Sigmoid colon (tissue), 7 donors: Measurements from ENCODE around the gene C12orf75. TPM values are rescaled to one million over a fixed set of nuclear protein-coding genes. Genes with fewer than 3 reads are reported as not detected.

Experiments
- DNase-seq: peaks from one replicate; pipeline ENCODE4 v3.0.0-alpha.2; 2019
- H3K27ac ChIP-seq, 4 donors: fragments of 200-600 bp; sonication (generic); one replicate each; pipeline ENCODE4 v1.5.1; 2016 to 2019; ENCODE audit warnings: mild to moderate bottlenecking in 1 of 4
- H3K27me3 ChIP-seq, 3 donors: fragments of 200-600 bp; sonication (generic); one replicate each; pipeline ENCODE4 v1.5.1; 2019; ENCODE audit warnings: mild to moderate bottlenecking in 1 of 3
- H3K36me3 ChIP-seq, 4 donors: fragments of 200-600 bp; sonication (generic); one replicate each; pipeline ENCODE4 v1.5.1; 2016 to 2019
- H3K4me1 ChIP-seq, 4 donors: fragments of 200-600 bp; sonication (generic); one replicate each; pipeline ENCODE4 v1.5.1; 2017 to 2019
- H3K4me3 ChIP-seq, 4 donors: fragments of 200-600 bp; sonication (generic); one replicate each; pipeline ENCODE4 v1.5.1; 2017 to 2019; ENCODE audit warnings: mild to moderate bottlenecking in 2 of 4, moderate library complexity in 1 of 4
- H3K9me3 ChIP-seq, 4 donors: fragments of 200-600 bp in 3 of 4; sonication (generic) in 3 of 4; one replicate each; pipeline versions ENCODE4 v1.5.1 to v1.6.1; 2013 to 2019
- EP300 ChIP-seq, 4 donors: sonication (generic); formaldehyde crosslinking; IDR thresholded peaks; one replicate each; pipeline ENCODE4 v1.6.1; 2017; ENCODE audit warnings: antibody characterized with exemption in 4 of 4
- POLR2A ChIP-seq, 2 donors: fragments of 450-650 bp; IDR thresholded peaks; one replicate each; pipeline ENCODE4 v1.6.1; 2016; ENCODE audit warnings: antibody characterized with exemption in 2 of 2, mild to moderate bottlenecking in 2 of 2, moderate library complexity in 2 of 2
- POLR2AphosphoS5 ChIP-seq, 4 donors: sonication (generic); formaldehyde crosslinking; IDR thresholded peaks; one replicate each; pipeline ENCODE4 v1.6.1; 2017; ENCODE audit warnings: antibody characterized with exemption in 4 of 4
- WGBS, 2 donors: extraction: QIAGEN DNeasy Blood & Tissue Kit; methylation state at CpG; one replicate each; pipeline ENCODE4 v1.1.7; 2013; 5-methylcytosine and 5-hydroxymethylcytosine counted together
- intact Hi-C: fragments of 100-400 bp; cut with DNase I; formaldehyde crosslinking; loops from one replicate; pipeline ENCODE4 v1.15.1; 2023
- polyA plus RNA-seq, 3 donors: library from polyadenylated mRNA; stranded (reverse); fragments of 200-250 nt; gene quantifications; one replicate each; pipeline ENCODE4 v1.2.3, GENCODE V29; 2013
- total RNA-seq, 4 donors: library from RNA; depleted of rRNA; stranded (reverse); fragments of >200 nt; gene quantifications; one replicate each; pipeline ENCODE4 v1.1.0, GENCODE V29; 2016
- TF ChIP-seq, protein P1 (sequence below), 4 experiments: fragments of 450-650 bp in 3 of 4; fragments of 200-600 bp in 1 of 4; IDR thresholded peaks; one replicate each; pipeline ENCODE4 v1.5.1; 2016 to 2019; ENCODE audit warnings: antibody characterized with exemption in 4 of 4, mild to moderate bottlenecking in 3 of 4, moderate library complexity in 2 of 4
- donor health status: healthy with polysubstance abuse.
- donor health status: Bipolar disorder and iron deficiency.
- donor health status: healthy.

The C12orf75 gene
- total and polyA plus RNA-seq, 7 donors, result 1.6 to 310 (median 4.4) TPM

DNA sequence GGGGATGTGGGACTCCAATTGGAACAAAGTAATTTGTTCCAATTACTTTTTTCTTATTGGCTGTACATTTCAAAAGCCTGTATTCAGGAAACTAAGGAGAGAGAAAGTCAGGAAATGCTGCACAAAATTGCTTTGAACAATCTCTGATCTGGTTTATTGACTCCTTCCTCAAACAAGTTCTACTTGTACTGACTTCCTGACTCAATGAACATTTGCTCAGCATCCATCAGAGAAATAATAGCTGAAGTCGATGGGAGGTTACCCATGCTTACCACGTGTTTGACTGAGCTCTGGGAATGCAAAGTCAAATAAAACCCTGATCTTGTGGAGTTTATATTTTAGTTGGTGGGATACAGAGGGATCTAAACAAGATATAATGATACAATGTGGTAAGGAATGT lies 15.4 kb upstream of the C12orf75 start:
- peaks cover 0 to 5% (median 0%) of the 10 kb centered on the region in 4 donors for H3K4me1 ChIP-seq
- H3K27ac ChIP-seq, result no peak overlapping the region
- no peak for DNase-seq
- WGBS, 2 donors, result 54 to 56% methylated on average over 2 of the region's 2 CpGs
- intact Hi-C loops, result no loop called here
- H3K36me3 ChIP-seq, result no peaks in the 10 kb centered on the region
- TF ChIP-seq EP300 (IDR thresholded peaks at IDR 0.05), result no peak
- no peak for TF ChIP-seq POLR2AphosphoS5 (IDR thresholded peaks at IDR 0.05)
- TF ChIP-seq POLR2A (IDR thresholded peaks at IDR 0.05), result no peak
- TF ChIP-seq, protein P1, sequence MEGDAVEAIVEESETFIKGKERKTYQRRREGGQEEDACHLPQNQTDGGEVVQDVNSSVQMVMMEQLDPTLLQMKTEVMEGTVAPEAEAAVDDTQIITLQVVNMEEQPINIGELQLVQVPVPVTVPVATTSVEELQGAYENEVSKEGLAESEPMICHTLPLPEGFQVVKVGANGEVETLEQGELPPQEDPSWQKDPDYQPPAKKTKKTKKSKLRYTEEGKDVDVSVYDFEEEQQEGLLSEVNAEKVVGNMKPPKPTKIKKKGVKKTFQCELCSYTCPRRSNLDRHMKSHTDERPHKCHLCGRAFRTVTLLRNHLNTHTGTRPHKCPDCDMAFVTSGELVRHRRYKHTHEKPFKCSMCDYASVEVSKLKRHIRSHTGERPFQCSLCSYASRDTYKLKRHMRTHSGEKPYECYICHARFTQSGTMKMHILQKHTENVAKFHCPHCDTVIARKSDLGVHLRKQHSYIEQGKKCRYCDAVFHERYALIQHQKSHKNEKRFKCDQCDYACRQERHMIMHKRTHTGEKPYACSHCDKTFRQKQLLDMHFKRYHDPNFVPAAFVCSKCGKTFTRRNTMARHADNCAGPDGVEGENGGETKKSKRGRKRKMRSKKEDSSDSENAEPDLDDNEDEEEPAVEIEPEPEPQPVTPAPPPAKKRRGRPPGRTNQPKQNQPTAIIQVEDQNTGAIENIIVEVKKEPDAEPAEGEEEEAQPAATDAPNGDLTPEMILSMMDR (IDR thresholded peaks at IDR 0.05), result no peak
- H3K4me3 ChIP-seq, result no peak overlapping the region
- H3K27me3 ChIP-seq, result no peaks in the 10 kb centered on the region
- H3K9me3 ChIP-seq, result no peaks in the 10 kb centered on the region

DNA sequence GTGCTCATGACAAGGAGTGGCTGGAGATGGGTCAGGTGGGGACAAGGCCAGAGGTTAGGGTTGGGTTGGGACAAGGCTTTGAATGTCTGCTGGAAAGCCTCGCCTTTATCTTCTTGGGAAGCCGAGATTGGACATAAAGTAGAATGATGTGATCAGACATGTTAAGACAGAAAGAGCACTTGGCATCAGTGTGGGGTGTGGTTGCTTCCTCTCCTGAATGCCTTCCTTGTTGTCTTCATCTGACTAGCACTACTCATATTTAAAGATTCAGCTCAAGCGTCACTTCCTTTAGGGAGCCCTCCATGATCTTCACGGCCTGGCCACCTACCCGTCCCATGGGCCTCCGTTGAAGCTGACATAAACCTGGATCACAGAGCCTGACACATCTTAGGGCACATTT lies 14.8 kb upstream of the C12orf75 start:
- Histone ChIP-seq H3K4me3 (no peak overlapping the region), H3K27ac (no peak overlapping the region), H3K9me3 (no peaks in the 10 kb centered on the region), H3K4me1 (peaks cover 0 to under 1% (median 0%) of the 10 kb centered on the region in 4 donors), H3K36me3 (no peaks in the 10 kb centered on the region), H3K27me3 (no peaks in the 10 kb centered on the region)
- 77 to 89% methylated on average over 6 of the region's 6 CpGs for WGBS, 2 donors
- no peak for DNase-seq
- intact Hi-C loops, result no loop called here
- TF ChIP-seq, protein P1 (IDR thresholded peaks at IDR 0.05), result no peak
- no peak for TF ChIP-seq POLR2A (IDR thresholded peaks at IDR 0.05)
- TF ChIP-seq EP300 (IDR thresholded peaks at IDR 0.05), result no peak
- no peak for TF ChIP-seq POLR2AphosphoS5 (IDR thresholded peaks at IDR 0.05)

DNA sequence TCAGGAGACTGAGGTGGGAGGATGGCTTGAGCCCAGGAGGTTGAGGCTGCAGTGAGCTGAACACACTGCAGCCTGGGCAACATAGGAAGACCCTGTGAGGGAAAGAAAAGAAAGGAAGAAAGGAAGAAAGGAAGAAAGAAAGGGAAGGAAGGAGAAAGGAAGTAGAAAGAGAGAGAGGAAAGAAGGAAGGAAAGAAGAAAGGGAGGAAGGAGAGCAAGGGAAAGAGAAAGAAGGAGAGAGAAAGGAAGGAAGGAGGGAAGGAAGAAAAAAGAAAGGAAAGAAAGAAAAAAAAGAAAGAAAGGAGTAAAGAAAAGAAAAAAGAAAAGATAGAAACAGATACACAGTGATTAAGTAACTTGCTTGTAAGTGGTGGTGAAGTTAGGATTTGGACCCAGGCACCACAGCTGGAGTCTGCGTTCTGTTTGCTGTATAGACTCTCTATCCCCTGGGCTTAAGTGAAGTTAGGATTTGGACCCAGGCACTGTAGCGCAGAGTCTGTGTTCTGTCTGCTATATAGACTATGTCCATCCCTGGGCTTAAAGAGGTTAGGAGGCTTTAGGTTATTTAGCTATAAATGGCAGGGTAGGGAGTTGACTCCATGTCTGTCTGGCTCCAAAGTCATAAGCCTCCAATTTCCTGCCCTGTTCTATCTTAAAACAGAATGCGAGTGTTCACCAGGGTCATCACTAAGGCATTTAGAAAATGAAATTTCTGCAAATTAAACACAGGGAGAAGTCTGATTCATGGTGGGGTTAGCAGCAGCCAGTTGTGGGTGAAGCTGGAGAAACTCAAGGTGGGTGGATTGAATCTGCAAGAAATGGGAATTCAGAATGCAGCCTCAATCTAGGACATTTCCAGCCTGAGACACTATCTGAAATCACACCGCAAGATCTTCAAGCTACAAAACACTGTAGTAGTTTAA lies 13.3 kb upstream of the C12orf75 start:
- intact Hi-C loops, result no loop called here
- Histone ChIP-seq H3K4me3 (no peak overlapping the region), H3K4me1 (no peaks in the 10 kb centered on the region), H3K9me3 (no peaks in the 10 kb centered on the region), H3K27ac (no peak overlapping the region), H3K36me3 (no peaks in the 10 kb centered on the region), H3K27me3 (no peaks in the 10 kb centered on the region)
- no peak for DNase-seq
- no peak for TF ChIP-seq EP300 (IDR thresholded peaks at IDR 0.05)
- TF ChIP-seq, protein P1 (IDR thresholded peaks at IDR 0.05), result no peak
- no peak for TF ChIP-seq POLR2AphosphoS5 (IDR thresholded peaks at IDR 0.05)
- TF ChIP-seq POLR2A (IDR thresholded peaks at IDR 0.05), result no peak
- WGBS, 2 donors, result 67 to 88% methylated on average over 4 of the region's 4 CpGs

DNA sequence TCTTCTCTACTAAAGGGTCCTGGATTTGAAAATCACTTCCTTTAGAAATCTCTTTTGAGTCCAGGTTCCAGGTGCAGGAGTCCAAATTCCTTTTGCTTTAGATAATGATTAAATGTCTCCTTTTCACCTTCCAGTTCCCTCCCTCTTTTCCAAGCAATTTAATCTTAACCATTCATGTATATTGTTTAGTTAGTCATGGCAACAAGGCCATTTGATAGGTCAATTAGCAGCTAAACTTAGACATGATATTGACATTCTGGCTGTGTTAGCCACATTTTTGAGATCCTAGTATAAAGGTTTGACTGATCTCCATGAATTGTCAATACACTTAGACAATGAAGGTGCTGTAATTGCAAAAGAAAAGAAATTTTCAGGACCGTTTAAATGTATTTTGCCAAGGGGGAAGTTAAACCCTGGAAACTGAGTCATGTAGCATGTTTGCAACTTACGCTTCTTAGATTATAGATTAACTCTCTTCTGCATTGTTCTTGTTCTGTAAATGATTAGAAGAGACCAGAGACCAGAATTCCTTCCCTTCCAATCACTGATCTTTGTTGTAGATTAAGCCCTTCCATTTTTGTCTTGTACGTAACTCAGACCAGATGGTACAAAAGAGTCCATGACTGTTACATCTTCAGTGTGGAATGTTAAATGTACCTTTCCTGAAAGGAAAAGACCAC lies 12.4 kb upstream of the C12orf75 start:
- DNase-seq, result no peak
- Histone ChIP-seq H3K27ac (no peak overlapping the region), H3K9me3 (no peaks in the 10 kb centered on the region), H3K36me3 (no peaks in the 10 kb centered on the region), H3K27me3 (no peaks in the 10 kb centered on the region), H3K4me3 (no peak overlapping the region), H3K4me1 (no peaks in the 10 kb centered on the region)
- intact Hi-C loops, result no loop called here
- WGBS, 2 donors, result 20 to 73% methylated on average over 3 of the region's 3 CpGs
- TF ChIP-seq EP300 (IDR thresholded peaks at IDR 0.05) (no peak), POLR2AphosphoS5 (IDR thresholded peaks at IDR 0.05) (no peak), POLR2A (IDR thresholded peaks at IDR 0.05) (no peak)
- TF ChIP-seq, protein P1 (IDR thresholded peaks at IDR 0.05), result no peak
